Gastroesophageal sphincter (tissue), 4 donors: ENCODE measurements around the gene CHSY1. TPM values are rescaled to one million over a fixed set of nuclear protein-coding genes. Genes with fewer than 3 reads are reported as not detected.
"Not testable (repeated sequence)": the region's sequence is repeated elsewhere in the genome, so short reads cannot be mapped to it uniquely, and the experiment has no call there.

Source experiments
- ATAC-seq: fragments of 150-250 bp; one replicate; pipeline ENCODE4 v1.9.1; 2016; ENCODE audit warnings: mild to moderate bottlenecking, moderate library complexity
- H3K27ac ChIP-seq, 4 donors: fragments of 200-600 bp; sonication (generic) in 3 of 4; 1 replicate in 3 of 4; 2 replicates in 1 of 4; pipeline ENCODE4 v1.5.1; 2016 to 2019
- H3K27me3 ChIP-seq: fragments of 200-600 bp; sonication (generic); one replicate; pipeline ENCODE4 v1.5.1; 2019
- H3K36me3 ChIP-seq, 2 donors: fragments of 200-600 bp; sonication (generic); one replicate each; pipeline ENCODE4 v1.5.1; 2019; ENCODE audit warnings: control low read depth in 1 of 2
- H3K4me1 ChIP-seq, 3 donors: fragments of 200-600 bp; sonication (generic); 1 replicate in 2 of 3; 2 replicates in 1 of 3; pipeline ENCODE4 v1.5.1; 2016 to 2019; ENCODE audit warnings: control low read depth in 2 of 3
- H3K4me3 ChIP-seq, 2 donors: fragments of 200-600 bp; sonication (generic); one replicate each; pipeline ENCODE4 v1.5.1; 2019; ENCODE audit warnings: mild to moderate bottlenecking in 1 of 2, moderate library complexity in 1 of 2
- H3K9me3 ChIP-seq, 3 donors: fragments of 200-600 bp; sonication (generic); one replicate each; pipeline ENCODE4 v1.5.1; 2017 to 2019; ENCODE audit warnings: control low read depth in 2 of 3
- EP300 ChIP-seq: sonication (generic); formaldehyde crosslinking; IDR thresholded peaks from one replicate; pipeline ENCODE4 v1.6.1; 2017; ENCODE audit warnings: antibody characterized with exemption, mild to moderate bottlenecking
- POLR2A ChIP-seq, 2 donors: fragments of 450-650 bp; IDR thresholded peaks; one replicate each; pipeline ENCODE4 v1.6.1; 2017; ENCODE audit warnings: antibody characterized with exemption in 2 of 2, mild to moderate bottlenecking in 2 of 2, moderate library complexity in 1 of 2
- POLR2AphosphoS5 ChIP-seq: sonication (generic); formaldehyde crosslinking; IDR thresholded peaks from one replicate; pipeline ENCODE4 v1.6.1; 2017; ENCODE audit warnings: antibody characterized with exemption
- WGBS, 2 donors: methylation state at CpG; one replicate each; pipeline ENCODE4 v1.1.5; 2018; ENCODE audit warnings: low coverage in 1 of 2; 5-methylcytosine and 5-hydroxymethylcytosine counted together
- total RNA-seq, 4 donors: library from RNA; depleted of rRNA; stranded (reverse); fragments of >200 nt; gene quantifications; one replicate each; pipeline ENCODE4 v1.1.0, GENCODE V29; 2016
- TF ChIP-seq, protein P1 (sequence below), 4 experiments: fragments of 200-600 bp in 2 of 4; fragments of 450-650 bp in 2 of 4; sonication (generic) in 1 of 4; IDR thresholded peaks; one replicate each; pipeline ENCODE4 v1.5.1; 2017 to 2019; ENCODE audit warnings: antibody characterized with exemption in 4 of 4, mild to moderate bottlenecking in 2 of 4, moderate library complexity in 2 of 4

CHSY1 gene
- total RNA-seq, 4 donors from 2014 or later = 13.8 to 30.6 (median 19.9) TPM

DNA sequence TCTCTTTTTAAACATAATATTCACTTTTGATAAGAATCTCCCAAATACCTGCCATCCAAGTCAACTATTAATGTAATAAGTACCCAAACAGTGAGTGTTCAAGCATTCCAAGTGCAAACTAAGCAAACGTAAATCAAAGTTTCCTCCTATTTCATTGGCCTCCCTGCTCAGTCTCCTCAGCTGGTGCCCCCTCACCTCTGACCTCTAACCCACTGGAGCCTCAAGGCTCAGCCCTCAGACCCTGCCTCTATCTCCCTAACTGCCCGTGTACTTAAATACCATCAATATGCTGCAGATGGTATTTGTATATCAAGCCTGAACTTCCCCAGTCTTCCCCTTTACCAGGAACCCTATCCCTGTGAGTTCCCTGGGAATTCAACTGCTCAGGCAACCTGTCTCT lies 31.8 kb downstream of the CHSY1 start:
- WGBS, 2 donors = 51 to 69% methylated on average over 2 of the region's 2 CpGs

DNA sequence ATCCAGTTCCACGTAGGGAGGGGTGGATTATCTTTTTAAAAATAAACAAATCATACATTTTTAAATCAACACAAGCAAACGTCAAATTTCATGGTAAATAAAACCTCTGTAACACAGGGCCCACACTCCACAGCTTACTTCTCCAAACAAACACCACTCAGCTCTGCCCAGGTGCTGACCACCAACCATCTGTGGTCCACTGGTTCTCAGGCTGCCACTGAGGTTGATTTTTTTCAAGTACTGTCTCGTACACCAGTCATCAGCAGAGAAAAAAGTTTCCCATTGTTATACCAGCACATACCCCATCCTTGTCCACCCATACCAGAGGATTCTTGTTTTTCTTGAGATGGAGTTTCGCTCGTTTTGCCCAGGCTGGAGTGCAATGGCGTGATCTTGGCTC lies 32.4 kb downstream of the CHSY1 start:
- no peaks in the 10 kb centered on the region for H3K9me3 ChIP-seq
- TF ChIP-seq EP300 = no peak
- no peak for TF ChIP-seq POLR2AphosphoS5
- no peak for TF ChIP-seq POLR2A (IDR thresholded peaks at IDR 0.05)
- TF ChIP-seq, protein P1, sequence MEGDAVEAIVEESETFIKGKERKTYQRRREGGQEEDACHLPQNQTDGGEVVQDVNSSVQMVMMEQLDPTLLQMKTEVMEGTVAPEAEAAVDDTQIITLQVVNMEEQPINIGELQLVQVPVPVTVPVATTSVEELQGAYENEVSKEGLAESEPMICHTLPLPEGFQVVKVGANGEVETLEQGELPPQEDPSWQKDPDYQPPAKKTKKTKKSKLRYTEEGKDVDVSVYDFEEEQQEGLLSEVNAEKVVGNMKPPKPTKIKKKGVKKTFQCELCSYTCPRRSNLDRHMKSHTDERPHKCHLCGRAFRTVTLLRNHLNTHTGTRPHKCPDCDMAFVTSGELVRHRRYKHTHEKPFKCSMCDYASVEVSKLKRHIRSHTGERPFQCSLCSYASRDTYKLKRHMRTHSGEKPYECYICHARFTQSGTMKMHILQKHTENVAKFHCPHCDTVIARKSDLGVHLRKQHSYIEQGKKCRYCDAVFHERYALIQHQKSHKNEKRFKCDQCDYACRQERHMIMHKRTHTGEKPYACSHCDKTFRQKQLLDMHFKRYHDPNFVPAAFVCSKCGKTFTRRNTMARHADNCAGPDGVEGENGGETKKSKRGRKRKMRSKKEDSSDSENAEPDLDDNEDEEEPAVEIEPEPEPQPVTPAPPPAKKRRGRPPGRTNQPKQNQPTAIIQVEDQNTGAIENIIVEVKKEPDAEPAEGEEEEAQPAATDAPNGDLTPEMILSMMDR (IDR thresholded peaks at IDR 0.05) = no peak
- H3K4me3 ChIP-seq = no peak overlapping the region
- no peaks in the 10 kb centered on the region for H3K36me3 ChIP-seq
- 85 to 88% methylated on average over 6 of the region's 6 CpGs for WGBS, 2 donors
- no peak overlapping the region for H3K27ac ChIP-seq
- no peaks in the 10 kb centered on the region for H3K27me3 ChIP-seq
- peaks cover 0 to 72% (median 0%) of the 10 kb centered on the region in 3 donors for H3K4me1 ChIP-seq
- ATAC-seq = no peak

More for the DNA sequence above, 31.8 kb downstream of the CHSY1 start:
- Histone ChIP-seq H3K36me3 (peaks cover 0 to 4% of the 10 kb centered on the region in 2 donors), H3K4me3 (no peak overlapping the region), H3K27me3 (no peaks in the 10 kb centered on the region), H3K27ac (no peak overlapping the region), H3K4me1 (peaks cover 0 to 76% (median 0%) of the 10 kb centered on the region in 3 donors), H3K9me3 (no peaks in the 10 kb centered on the region)
- TF ChIP-seq, protein P1 (IDR thresholded peaks at IDR 0.05) = no peak
- TF ChIP-seq POLR2A (IDR thresholded peaks at IDR 0.05) = no peak
- TF ChIP-seq POLR2AphosphoS5 = no peak
- no peak for TF ChIP-seq EP300
- no peak for ATAC-seq

DNA sequence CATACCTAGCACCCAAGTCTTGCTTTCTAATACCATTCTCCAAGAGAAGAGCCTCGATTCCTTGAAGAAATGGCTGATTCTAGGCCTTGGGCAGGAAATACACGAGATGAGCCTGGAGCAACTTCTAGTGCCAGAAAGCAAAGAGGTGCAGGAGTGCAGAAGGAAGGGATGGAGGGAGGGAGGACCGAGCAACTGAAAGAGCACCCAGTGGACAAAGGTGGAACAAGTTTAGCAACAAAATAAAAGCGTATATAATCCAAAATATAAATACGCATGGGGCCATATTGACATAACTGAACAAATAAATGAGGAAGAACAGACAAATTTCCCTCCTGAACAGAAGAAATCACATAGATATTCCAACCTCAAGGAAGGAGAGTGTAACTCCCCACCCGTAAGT lies 34.4 kb downstream of the CHSY1 start:
- no peak for ATAC-seq
- no peaks in the 10 kb centered on the region for H3K9me3 ChIP-seq
- WGBS, 2 donors = 88 to 94% methylated on average over 6 of the region's 6 CpGs
- no peaks in the 10 kb centered on the region for H3K27me3 ChIP-seq
- TF ChIP-seq EP300 = no peak
- no peak for TF ChIP-seq POLR2AphosphoS5
- no peak for TF ChIP-seq POLR2A (IDR thresholded peaks at IDR 0.05)
- TF ChIP-seq, protein P1 (IDR thresholded peaks at IDR 0.05) = no peak
- H3K27ac ChIP-seq = no peak overlapping the region
- H3K4me3 ChIP-seq = no peak overlapping the region
- H3K36me3 ChIP-seq = no peaks in the 10 kb centered on the region
- peaks cover 0 to 72% (median 0%) of the 10 kb centered on the region in 3 donors for H3K4me1 ChIP-seq

DNA sequence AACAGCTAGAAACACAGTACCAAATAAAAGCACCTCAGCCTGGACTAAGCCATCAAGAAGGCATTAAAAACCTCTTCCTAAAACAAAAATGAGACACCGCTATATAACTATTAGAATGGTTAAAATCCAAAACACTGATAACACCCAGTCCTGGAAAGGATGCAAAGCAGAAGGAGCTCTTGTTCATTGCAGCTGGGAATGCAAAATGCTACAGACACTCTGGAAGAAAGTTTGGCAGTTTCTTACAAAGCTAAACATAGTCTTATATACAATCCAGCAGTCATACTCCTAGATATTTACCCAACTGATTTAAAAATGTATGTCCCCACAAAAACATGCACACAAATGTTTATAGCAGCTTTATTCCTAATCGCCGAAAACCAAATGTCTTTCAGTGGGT lies 35.7 kb downstream of the CHSY1 start:
- H3K27ac ChIP-seq = no peak overlapping the region
- H3K36me3 ChIP-seq = no peaks in the 10 kb centered on the region
- H3K27me3 ChIP-seq = no peaks in the 10 kb centered on the region
- no peak for TF ChIP-seq POLR2AphosphoS5
- no peak for TF ChIP-seq EP300
- TF ChIP-seq, protein P1 (IDR thresholded peaks at IDR 0.05) = no peak
- TF ChIP-seq POLR2A (IDR thresholded peaks at IDR 0.05) = no peak
- no peaks in the 10 kb centered on the region for H3K9me3 ChIP-seq
- 39 to 43% methylated on average over 3 of the region's 3 CpGs for WGBS, 2 donors
- peaks cover 0 to 70% (median 0%) of the 10 kb centered on the region in 3 donors for H3K4me1 ChIP-seq
- H3K4me3 ChIP-seq = no peak overlapping the region
- ATAC-seq = no peak

DNA sequence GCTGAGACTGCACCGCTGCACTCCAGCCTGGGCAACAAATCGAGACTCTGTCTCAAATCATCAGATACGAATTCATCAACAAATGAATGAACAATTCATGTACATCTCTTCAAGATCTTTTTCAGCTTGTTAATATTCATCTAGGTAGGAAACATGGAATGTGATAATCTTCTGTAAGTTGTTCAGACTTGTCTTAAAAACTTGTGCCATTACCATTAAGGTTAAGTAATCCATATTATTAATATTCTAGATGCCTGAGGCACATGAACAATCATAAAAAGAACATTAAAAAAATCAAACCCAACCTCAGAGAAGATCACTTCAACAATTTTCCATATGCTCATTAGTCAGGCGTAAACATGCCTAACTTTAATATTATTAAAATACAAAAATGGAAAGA lies 36.2 kb downstream of the CHSY1 start:
- TF ChIP-seq EP300 (no peak), POLR2AphosphoS5 (no peak), POLR2A (IDR thresholded peaks at IDR 0.05) (no peak)
- TF ChIP-seq, protein P1 (IDR thresholded peaks at IDR 0.05) = no peak
- Histone ChIP-seq H3K4me3 (no peak overlapping the region), H3K27ac (no peak overlapping the region), H3K27me3 (no peaks in the 10 kb centered on the region), H3K36me3 (no peaks in the 10 kb centered on the region), H3K4me1 (peaks cover 0 to 70% (median 0%) of the 10 kb centered on the region in 3 donors), H3K9me3 (no peaks in the 10 kb centered on the region)
- ATAC-seq = no peak
- WGBS, 2 donors = 68 to 74% methylated on average over 3 to 4 of the region's 4 CpGs

DNA sequence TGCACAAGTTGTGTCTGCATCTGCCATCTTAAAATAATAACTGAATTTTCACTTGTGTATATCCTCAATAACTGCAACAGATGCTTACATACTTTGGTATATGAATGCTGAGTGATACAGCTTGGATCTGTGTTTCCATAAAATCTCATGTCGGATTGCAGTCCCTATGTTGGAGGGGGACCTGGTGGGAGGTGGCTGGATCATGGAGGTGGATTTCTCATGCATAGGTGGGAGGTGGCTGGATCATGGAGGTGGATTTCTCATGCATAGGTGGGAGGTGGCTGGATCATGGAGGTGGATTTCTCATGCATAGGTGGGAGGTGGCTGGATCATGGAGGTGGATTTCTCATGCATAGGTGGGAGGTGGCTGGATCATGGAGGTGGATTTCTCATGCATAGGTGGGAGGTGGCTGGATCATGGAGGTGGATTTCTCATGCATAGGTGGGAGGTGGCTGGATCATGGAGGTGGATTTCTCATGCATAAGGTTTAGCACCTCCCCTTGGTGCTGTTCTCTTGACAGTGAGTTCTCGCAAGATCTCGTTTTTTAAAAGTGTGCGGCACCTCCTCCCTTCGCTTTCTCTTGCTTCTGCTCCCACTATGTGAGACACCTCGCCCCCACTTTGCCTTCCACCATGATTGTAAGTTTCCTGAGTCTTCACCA lies 37.3 kb downstream of the CHSY1 start:
- H3K36me3 ChIP-seq, H3K4me3 ChIP-seq, ATAC-seq, H3K9me3 ChIP-seq, H3K27ac ChIP-seq, H3K27me3 ChIP-seq: not testable (repeated sequence)
- 94 to 100% methylated on average over 2 to 6 of the region's 6 CpGs for WGBS, 2 donors
- peaks cover 2 to 73% (median 6%) of the 10 kb centered on the region in 3 donors for H3K4me1 ChIP-seq
